Measurements from ENCODE around the gene C6orf52.

Gene C6orf52

GRCh38 chr6:10692965-10693538 is 1.4 kb downstream of the C6orf52 start:
- peak overlapping the region; percentile 87 for H3K4me3 ChIP-seq (ENCODE audit: low read depth, low read length)
- DNase-seq, result peak; percentile 48

GRCh38 chr6:10690651-10691445 is 3.6 kb downstream of the C6orf52 start:
- DNase-seq, result peak; percentile 60
- Histone ChIP-seq H3K4me3 (ENCODE audit: low read depth, low read length) (peak overlapping the region; percentile 43), H3K27me3 (ENCODE audit: insufficient read depth, low read depth, severe bottlenecking) (no peaks in the 10 kb centered on the region), H3K36me3 (no peaks in the 10 kb centered on the region; the same call in 1 of the 2 replicates), H3K27ac (peak overlapping the region; percentile 81), H3K9me3 (ENCODE audit: severe bottlenecking) (no peaks in the 10 kb centered on the region)
- no peak for TF ChIP-seq CTCF (IDR thresholded peaks at IDR 0.05; ENCODE audit: low read depth, low read length)

More at GRCh38 chr6:10692965-10693538, 1.4 kb downstream of the C6orf52 start:
- H3K36me3 ChIP-seq, result peaks cover 15% of the 10 kb centered on the region
- TF ChIP-seq CTCF (IDR thresholded peaks at IDR 0.05; ENCODE audit: low read depth, low read length), result no peak
- H3K27ac ChIP-seq, result peak overlapping the region; percentile 99
- no peaks in the 10 kb centered on the region for H3K9me3 ChIP-seq (ENCODE audit: severe bottlenecking)
- H3K27me3 ChIP-seq (ENCODE audit: insufficient read depth, low read depth, severe bottlenecking), result no peaks in the 10 kb centered on the region

- no peak overlapping the region for H3K27ac ChIP-seq
- no peak for TF ChIP-seq CTCF (IDR thresholded peaks at IDR 0.05; ENCODE audit: low read depth, low read length)
- no peak for DNase-seq
- no peaks in the 10 kb centered on the region; the same call in 1 of the 2 replicates for H3K36me3 ChIP-seq
- H3K27me3 ChIP-seq (ENCODE audit: insufficient read depth, low read depth, severe bottlenecking), result no peaks in the 10 kb centered on the region
- H3K4me3 ChIP-seq (ENCODE audit: low read depth, low read length), result no peak overlapping the region
- H3K9me3 ChIP-seq (ENCODE audit: severe bottlenecking), result no peaks in the 10 kb centered on the region
Measured at GRCh38 chr6:10687582-10687981, 6.8 kb downstream of the C6orf52 start.

GRCh38 chr6:10686901-10687300 is 7.5 kb downstream of the C6orf52 start:
- no peaks in the 10 kb centered on the region; the same call in 1 of the 2 replicates for H3K36me3 ChIP-seq
- DNase-seq, result no peak
- H3K27me3 ChIP-seq (ENCODE audit: insufficient read depth, low read depth, severe bottlenecking), result no peaks in the 10 kb centered on the region
- TF ChIP-seq CTCF (IDR thresholded peaks at IDR 0.05; ENCODE audit: low read depth, low read length), result no peak
- no peak overlapping the region for H3K27ac ChIP-seq
- H3K9me3 ChIP-seq (ENCODE audit: severe bottlenecking), result no peaks in the 10 kb centered on the region
- H3K4me3 ChIP-seq (ENCODE audit: low read depth, low read length), result no peak overlapping the region

- TF ChIP-seq CTCF (IDR thresholded peaks at IDR 0.05; ENCODE audit: low read depth, low read length), result no peak
- Histone ChIP-seq H3K4me3 (ENCODE audit: low read depth, low read length) (no peak overlapping the region), H3K27me3 (ENCODE audit: insufficient read depth, low read depth, severe bottlenecking) (no peaks in the 10 kb centered on the region), H3K36me3 (no peaks in the 10 kb centered on the region; the same call in 1 of the 2 replicates), H3K9me3 (ENCODE audit: severe bottlenecking) (no peaks in the 10 kb centered on the region), H3K27ac (no peak overlapping the region)
- DNase-seq, result no peak
Measured at GRCh38 chr6:10685092-10685915, 9.1 kb downstream of the C6orf52 start.

Measured in WERI-Rb-1 (cell line).